GM12872 (cell line): ENCODE data around the gene TMEM163.

Experiments
- CTCF ChIP-seq: IDR thresholded peaks from 3 replicates; pipeline ENCODE4 v1.5.1; 2011; ENCODE audit warnings: low read depth, mild to moderate bottlenecking, low read length, moderate library complexity; ENCODE audit not compliant: insufficient read depth

The TMEM163 gene

GRCh38 chr2:134570676-134571075 is 148.1 kb downstream of the TMEM163 start:
- TF ChIP-seq CTCF: no peak

- TF ChIP-seq CTCF: no peak
Measured at GRCh38 chr2:134568413-134568812, 150.4 kb downstream of the TMEM163 start.

GRCh38 chr2:134567666-134568065 is 151.1 kb downstream of the TMEM163 start:
- TF ChIP-seq CTCF: no peak

- no peak for TF ChIP-seq CTCF
Measured at GRCh38 chr2:134564549-134564948, 154.3 kb downstream of the TMEM163 start.

- TF ChIP-seq CTCF: no peak
Measured at GRCh38 chr2:134558208-134558830, 160.5 kb downstream of the TMEM163 start.

GRCh38 chr2:134555411-134555810 is 163.4 kb downstream of the TMEM163 start:
- TF ChIP-seq CTCF: no peak

- no peak for TF ChIP-seq CTCF
Measured at GRCh38 chr2:134553657-134554056, 165.1 kb downstream of the TMEM163 start.
